SKM-1 (cell line): Measurements from ENCODE around the gene GAS6.

ENCODE experiments used
- DNase-seq: peaks from one replicate; lab custom pipeline; 2025; ENCODE audit not compliant: unreplicated experiment; lab: John Stamatoyannopoulos, UW

Gene GAS6

GRCh38 chr13:113888701-113889330, 24.9 kb upstream of the GAS6 start:
- DNase-seq: no peak

GRCh38 chr13:113887700-113888201, 23.9 kb upstream of the GAS6 start:
- DNase-seq: no peak

GRCh38 chr13:113886561-113887112, 22.8 kb upstream of the GAS6 start:
- DNase-seq: no peak

- no peak for DNase-seq
Measured at GRCh38 chr13:113884821-113885220, 20.9 kb upstream of the GAS6 start.

GRCh38 chr13:113883921-113884804, 20.3 kb upstream of the GAS6 start:
- no peak for DNase-seq

- no peak for DNase-seq
Measured at GRCh38 chr13:113883314-113883811, 19.5 kb upstream of the GAS6 start.

GRCh38 chr13:113882716-113883115, 18.8 kb upstream of the GAS6 start:
- DNase-seq: no peak

- no peak for DNase-seq
Measured at GRCh38 chr13:113882267-113882630, 18.4 kb upstream of the GAS6 start.

DNA sequence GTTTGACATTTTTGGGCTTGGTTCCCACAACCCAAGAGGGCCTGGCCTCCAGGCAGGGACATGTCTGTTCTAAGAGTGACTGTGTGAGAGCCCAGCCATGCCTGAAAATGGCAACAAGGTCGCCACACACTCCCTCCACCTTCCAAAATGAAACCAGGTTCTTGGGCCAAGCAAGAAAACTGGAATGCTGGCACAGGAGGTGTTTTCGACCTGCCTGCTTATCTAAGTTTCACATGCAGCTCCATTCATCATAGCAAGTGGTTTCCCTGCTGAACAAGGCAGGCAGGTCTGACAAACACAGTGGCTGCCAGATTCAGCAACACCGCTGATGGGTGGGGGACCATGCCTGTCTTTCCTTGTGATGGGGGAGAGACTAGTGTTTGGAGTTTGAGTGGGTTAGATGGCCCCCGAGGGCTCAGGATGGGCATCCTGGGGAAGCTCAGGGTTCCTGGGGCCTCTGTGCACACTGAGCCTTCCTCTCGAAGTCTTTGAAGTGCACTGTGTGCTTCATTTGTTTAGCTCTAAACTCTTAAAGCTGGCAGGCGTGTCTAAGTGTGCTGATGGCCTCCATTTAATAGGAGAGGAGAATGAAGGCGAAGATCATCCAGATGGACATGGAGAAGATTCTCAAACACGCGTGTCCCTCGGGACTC, 17.9 kb upstream of the GAS6 start:
- DNase-seq: no peak

DNA sequence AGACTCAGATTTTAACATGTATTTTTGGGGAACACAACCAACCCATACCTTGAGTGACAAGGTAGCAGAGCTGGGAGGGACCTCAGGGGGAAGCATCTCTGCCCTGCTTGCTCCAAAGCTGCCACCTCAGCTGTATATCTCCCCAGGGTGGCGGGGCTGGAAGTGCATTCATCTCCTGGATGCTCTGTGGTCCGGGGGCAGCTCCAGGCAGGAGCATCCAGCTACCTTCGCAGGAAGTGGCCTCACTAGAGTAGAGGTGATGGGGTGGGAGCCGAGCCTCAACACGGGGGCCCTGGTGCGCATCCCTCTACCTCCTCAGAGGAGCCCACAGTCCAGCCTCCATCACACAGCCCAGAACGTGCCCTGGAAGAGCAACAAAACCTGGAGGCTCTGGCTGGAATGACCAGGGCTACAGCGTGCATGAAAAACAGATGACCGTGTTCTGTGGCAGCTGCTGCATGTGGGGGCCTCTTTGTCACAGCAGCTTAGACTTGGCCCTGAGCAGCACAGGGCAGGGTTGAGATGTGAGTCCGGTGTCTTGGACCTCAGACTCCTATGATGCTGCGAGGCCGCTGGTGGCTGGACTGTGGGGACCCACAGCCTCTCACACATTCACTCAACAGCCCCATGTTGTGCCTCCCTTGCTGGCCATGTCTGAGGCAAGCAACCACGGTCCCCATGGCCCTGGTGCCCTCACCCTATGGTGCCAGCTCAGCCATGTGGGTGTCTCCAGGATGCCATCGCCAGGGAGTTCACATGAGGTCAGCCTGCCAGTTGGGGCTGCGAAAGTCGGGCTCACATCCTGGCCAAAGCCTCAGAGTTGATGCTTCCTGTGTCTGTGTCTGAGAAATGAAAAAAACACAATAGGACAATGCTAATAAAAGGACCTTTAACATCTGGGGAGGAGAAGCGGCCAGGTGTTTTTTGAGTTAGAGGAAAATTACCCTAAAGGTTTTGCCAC, 17.1 kb upstream of the GAS6 start:
- DNase-seq: no peak

GRCh38 chr13:113879494-113880360, 15.9 kb upstream of the GAS6 start:
- no peak for DNase-seq

DNA sequence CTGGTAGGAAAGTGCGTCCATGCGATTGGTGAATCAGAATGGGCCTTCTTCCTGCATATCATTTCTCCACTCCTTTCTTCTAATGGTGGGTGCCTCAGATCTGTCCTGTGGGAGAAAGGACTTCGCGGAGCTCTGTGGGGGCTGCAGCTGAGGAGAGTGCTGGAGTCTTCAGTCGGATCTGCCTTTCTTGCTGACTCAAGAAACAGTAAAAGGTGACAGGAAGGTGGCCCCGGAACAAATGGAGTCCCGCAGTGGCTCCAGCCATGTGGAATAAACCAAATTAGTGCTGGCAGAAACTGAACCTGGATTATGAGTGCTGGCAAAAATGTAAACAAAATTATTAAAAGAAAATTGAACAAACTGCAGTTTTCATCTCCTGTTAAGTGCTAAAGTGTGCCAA, 15.1 kb upstream of the GAS6 start:
- DNase-seq: no peak

DNA sequence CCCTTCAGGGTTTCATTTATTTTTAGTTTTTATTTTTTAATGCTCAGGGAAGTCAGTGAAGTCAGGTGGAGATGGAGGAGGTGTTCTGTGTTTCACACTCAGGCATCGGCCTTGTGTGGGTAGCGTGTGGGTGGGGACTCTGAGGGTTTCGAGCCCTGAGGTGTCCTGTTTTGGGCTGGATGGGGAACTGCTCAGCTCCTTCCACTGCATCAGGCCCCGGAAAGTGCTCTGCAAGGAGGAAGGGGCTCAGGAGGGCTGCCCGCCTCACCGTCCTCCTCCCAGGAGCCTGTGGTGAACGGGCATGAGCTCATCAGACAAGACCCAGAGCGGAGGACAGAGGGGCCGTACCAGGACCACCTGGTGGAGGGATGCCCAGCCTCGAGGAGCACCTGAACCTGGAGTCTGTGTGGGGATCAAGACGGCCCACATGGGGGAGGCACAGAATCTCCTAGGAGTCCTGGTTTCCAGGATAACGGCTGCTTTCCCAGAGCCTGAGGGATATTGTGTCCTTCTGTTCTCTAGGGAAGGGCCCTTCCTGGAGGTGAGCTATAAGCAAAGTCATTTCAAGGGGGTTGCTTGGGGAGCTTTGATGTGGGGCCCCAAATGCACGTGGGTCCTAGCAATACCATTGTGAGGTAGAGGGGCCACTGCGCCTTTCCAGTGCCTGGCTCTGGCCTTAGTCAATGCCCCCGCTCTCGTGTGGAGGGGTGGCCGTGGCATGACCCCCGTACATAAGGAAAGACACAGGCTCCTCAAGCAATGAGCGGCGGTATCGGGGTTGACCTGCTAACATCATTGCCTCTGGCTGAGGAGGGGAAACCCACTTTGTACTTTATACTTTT, 13.5 kb upstream of the GAS6 start:
- DNase-seq: no peak

GRCh38 chr13:113876346-113877148, 12.7 kb upstream of the GAS6 start:
- DNase-seq: no peak

- no peak for DNase-seq
Measured at GRCh38 chr13:113875837-113876281, 12.0 kb upstream of the GAS6 start.

GRCh38 chr13:113875429-113875815, 11.5 kb upstream of the GAS6 start:
- no peak for DNase-seq

GRCh38 chr13:113874579-113875428, 10.9 kb upstream of the GAS6 start:
- DNase-seq: no peak
